Ascending aorta (tissue), 2 donors: Measurements from ENCODE around the gene PACS2. TPM values are rescaled to one million over a fixed set of nuclear protein-coding genes. Genes with fewer than 3 reads are reported as not detected.

Experiments
- DNase-seq, 2 donors: peaks; one replicate each; pipeline ENCODE4 v3.0.0-alpha.2; 2019; ENCODE audit warnings: low spot score in 2 of 2
- H3K27ac ChIP-seq, 2 donors: fragments of 200-600 bp; sonication (generic); one replicate each; pipeline ENCODE4 v1.5.1; 2016 to 2017; ENCODE audit warnings: mild to moderate bottlenecking in 1 of 2
- H3K27me3 ChIP-seq: fragments of 200-600 bp; sonication (generic); one replicate; pipeline ENCODE4 v1.5.1; 2017
- H3K36me3 ChIP-seq, 2 donors: fragments of 200-600 bp; sonication (generic); one replicate each; pipeline ENCODE4 v1.5.1; 2016
- H3K4me1 ChIP-seq, 2 donors: fragments of 200-600 bp; sonication (generic); one replicate each; pipeline ENCODE4 v1.5.1; 2016 to 2017; ENCODE audit warnings: mild to moderate bottlenecking in 1 of 2
- H3K4me3 ChIP-seq, 2 donors: fragments of 200-600 bp; sonication (generic); one replicate each; pipeline ENCODE4 v1.5.1; 2016 to 2017; ENCODE audit warnings: mild to moderate bottlenecking in 1 of 2
- H3K9me3 ChIP-seq, 2 donors: fragments of 200-600 bp; sonication (generic); one replicate each; pipeline ENCODE4 v1.5.1; 2016
- CTCF ChIP-seq, 3 experiments: fragments of 200-600 bp in 2 of 3; fragments of 450-650 bp in 1 of 3; sonication (generic) in 2 of 3; IDR thresholded peaks; one replicate each; pipeline ENCODE4 v1.5.1; 2016 to 2019; ENCODE audit warnings: antibody characterized with exemption in 3 of 3, mild to moderate bottlenecking in 1 of 3, moderate library complexity in 1 of 3
- intact Hi-C: fragments of 100-400 bp; cut with DNase I; formaldehyde crosslinking; loops from one replicate; pipeline ENCODE4 v1.15.1; 2023
- total RNA-seq: library from RNA; depleted of rRNA; stranded (reverse); fragments of >200 nt; gene quantifications from one replicate; pipeline ENCODE4 v1.1.0, GENCODE V29; 2016

PACS2 gene
- total RNA-seq, 1 donor from 2014 or later = 153 TPM

DNA sequence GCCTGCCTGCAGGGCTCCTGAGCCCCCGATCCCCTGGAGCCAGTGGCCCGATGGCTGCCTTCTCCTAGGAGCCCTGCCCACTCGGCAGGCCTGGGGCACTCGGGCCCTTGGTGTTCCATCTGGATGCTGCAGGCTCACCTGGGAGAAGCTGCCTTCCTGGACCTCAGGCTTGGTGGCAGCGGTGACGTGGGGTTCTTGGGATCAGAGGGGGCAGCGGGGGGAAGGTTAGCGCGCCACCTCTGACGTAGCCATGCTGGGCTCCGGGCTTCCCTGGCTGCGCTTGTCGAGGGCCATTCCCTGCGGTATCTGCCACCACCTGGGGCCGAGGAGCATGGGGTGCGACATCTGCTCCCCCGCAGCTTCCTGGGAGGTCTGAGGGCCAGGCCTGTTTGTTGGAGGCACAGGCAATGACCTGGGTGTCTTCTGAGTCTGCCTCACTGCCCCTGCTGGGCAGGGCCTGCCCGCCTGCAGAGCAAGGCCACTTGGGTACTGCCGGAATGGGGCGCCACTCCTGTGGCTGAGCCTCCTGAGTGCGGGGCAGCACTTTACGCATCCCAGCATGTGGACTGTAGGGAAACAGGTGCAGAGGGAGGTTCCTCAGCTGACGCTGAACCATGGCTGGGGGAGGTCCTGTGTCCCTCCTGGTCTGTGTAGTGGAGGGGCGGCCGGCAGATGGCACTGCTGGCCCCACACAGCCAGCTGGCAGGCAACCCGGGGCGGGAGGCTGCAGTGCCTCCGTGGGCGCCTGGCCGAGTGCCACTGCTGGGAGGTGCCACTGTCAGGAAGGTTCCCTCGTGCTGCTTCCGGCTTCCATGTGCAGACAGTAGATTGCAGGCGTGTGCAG lies 125.4 kb downstream of the PACS2 start:
- no peaks in the 10 kb centered on the region for H3K27me3 ChIP-seq
- H3K4me3 ChIP-seq = no peak overlapping the region
- peaks cover 4 to 19% of the 10 kb centered on the region in 2 donors for H3K36me3 ChIP-seq
- peaks cover 0 to 2% of the 10 kb centered on the region in 2 donors for H3K4me1 ChIP-seq
- H3K27ac ChIP-seq = no peak overlapping the region
- H3K9me3 ChIP-seq = no peaks in the 10 kb centered on the region
- DNase-seq = no peak
- TF ChIP-seq CTCF (IDR thresholded peaks at IDR 0.05) = no peak
- intact Hi-C loops = no loop called here

DNA sequence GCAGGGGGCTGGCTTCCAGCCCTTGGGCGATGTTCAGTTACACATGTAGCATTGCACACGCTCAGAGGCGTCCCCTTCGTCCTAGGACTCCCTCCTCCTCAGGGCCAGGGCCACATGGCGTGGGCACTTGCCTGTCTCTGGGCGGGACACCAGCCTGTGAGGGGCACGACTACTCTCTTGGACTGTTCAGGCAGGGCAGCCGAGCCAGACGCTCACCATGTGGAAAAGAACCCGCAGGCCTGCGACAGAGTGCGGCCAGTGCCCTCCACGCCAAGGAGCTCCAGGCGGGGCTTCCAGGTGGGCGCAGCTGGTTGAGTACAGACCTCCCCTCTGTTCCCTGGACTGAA lies 126.0 kb downstream of the PACS2 start:
- Histone ChIP-seq H3K4me1 (peaks cover 0 to 2% of the 10 kb centered on the region in 2 donors), H3K4me3 (no peak overlapping the region), H3K27ac (no peak overlapping the region), H3K36me3 (peaks cover 4 to 19% of the 10 kb centered on the region in 2 donors), H3K9me3 (no peaks in the 10 kb centered on the region), H3K27me3 (no peaks in the 10 kb centered on the region)
- no peak for DNase-seq
- no peak for TF ChIP-seq CTCF (IDR thresholded peaks at IDR 0.05)
- intact Hi-C loops = no loop called here

GRCh38 chr14:105440992-105441391 lies 126.4 kb downstream of the PACS2 start:
- no peak overlapping the region for H3K4me3 ChIP-seq
- H3K27ac ChIP-seq = no peak overlapping the region
- intact Hi-C loops = no loop called here
- H3K4me1 ChIP-seq = peaks cover 0 to 2% of the 10 kb centered on the region in 2 donors
- H3K36me3 ChIP-seq = peaks cover 4 to 19% of the 10 kb centered on the region in 2 donors
- no peak for DNase-seq
- H3K27me3 ChIP-seq = no peaks in the 10 kb centered on the region
- no peaks in the 10 kb centered on the region for H3K9me3 ChIP-seq
- no peak for TF ChIP-seq CTCF (IDR thresholded peaks at IDR 0.05)

DNA sequence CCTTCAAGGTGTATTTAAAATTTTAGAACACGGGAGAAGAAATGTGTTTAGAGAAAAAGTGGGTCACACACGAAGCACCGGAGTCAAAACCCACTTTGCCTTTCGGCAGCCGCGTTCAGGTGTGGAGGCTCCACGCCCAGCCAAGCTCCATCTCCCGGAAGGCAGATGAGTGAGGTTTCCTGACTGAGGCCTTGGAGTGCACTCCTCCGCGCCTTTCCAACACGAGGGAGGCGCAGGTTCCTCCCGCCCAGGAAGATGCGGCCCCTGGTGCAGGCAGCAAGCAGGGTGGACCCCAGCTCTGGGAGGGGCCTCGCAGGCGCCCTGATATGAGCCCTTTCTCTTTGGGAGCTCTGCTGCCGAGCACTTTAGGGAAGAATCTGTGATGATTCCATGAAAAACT lies 127.6 kb downstream of the PACS2 start:
- TF ChIP-seq CTCF (IDR thresholded peaks at IDR 0.05) = no peak
- H3K9me3 ChIP-seq = no peaks in the 10 kb centered on the region
- peaks cover 4 to 19% of the 10 kb centered on the region in 2 donors for H3K36me3 ChIP-seq
- DNase-seq = no peak
- H3K27me3 ChIP-seq = no peaks in the 10 kb centered on the region
- intact Hi-C loops = no loop called here
- no peak overlapping the region for H3K27ac ChIP-seq
- no peak overlapping the region for H3K4me3 ChIP-seq
- no peaks in the 10 kb centered on the region for H3K4me1 ChIP-seq

DNA sequence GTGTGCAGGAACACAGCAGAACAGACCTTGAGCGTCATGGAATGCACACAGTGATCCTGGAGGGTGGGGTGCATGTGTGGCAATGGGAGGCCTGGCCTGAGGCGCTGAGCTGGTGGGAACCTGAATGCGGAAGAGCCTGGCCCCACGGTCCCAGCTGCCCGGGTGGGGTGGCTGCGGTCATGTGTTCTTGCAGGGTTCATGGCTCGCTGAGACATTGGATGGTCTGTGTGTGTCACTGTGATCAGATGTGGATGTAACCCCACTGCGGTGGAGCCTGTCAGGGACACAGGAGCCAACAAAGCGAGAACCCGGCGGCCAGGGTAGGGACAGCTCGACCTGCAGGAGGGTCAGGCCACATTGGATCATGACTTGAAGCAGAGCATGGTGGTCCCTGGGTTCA lies 128.3 kb downstream of the PACS2 start:
- H3K4me3 ChIP-seq = no peak overlapping the region
- no peaks in the 10 kb centered on the region for H3K9me3 ChIP-seq
- peaks cover 4 to 19% of the 10 kb centered on the region in 2 donors for H3K36me3 ChIP-seq
- intact Hi-C loops = no loop called here
- H3K27me3 ChIP-seq = no peaks in the 10 kb centered on the region
- H3K27ac ChIP-seq = no peak overlapping the region
- TF ChIP-seq CTCF (IDR thresholded peaks at IDR 0.05) = no peak
- DNase-seq = no peak
- H3K4me1 ChIP-seq = no peaks in the 10 kb centered on the region
